ENCODE measurements around the gene TGFBR2.

TGFBR2 gene

GRCh38 chr3:30723211-30723610 lies 116.8 kb downstream of the TGFBR2 start:
- no peak for DNase-seq

- no peak for DNase-seq
Observed at GRCh38 chr3:30724863-30725262, 118.5 kb downstream of the TGFBR2 start.

GRCh38 chr3:30728143-30728542 lies 121.7 kb downstream of the TGFBR2 start:
- DNase-seq, result no peak

GRCh38 chr3:30729512-30729911 lies 123.1 kb downstream of the TGFBR2 start:
- no peak for DNase-seq

GRCh38 chr3:30729936-30730335 lies 123.5 kb downstream of the TGFBR2 start:
- no peak for DNase-seq

GRCh38 chr3:30730967-30731366 lies 124.6 kb downstream of the TGFBR2 start:
- no peak for DNase-seq

- DNase-seq, result no peak
Observed at GRCh38 chr3:30733209-30733608, 126.8 kb downstream of the TGFBR2 start.

- DNase-seq, result no peak
Observed at GRCh38 chr3:30733696-30734095, 127.3 kb downstream of the TGFBR2 start.

GRCh38 chr3:30737743-30738499 lies 131.5 kb downstream of the TGFBR2 start:
- no peak for DNase-seq

GRCh38 chr3:30738605-30739004 lies 132.2 kb downstream of the TGFBR2 start:
- no peak for DNase-seq

GRCh38 chr3:30741889-30742288 lies 135.5 kb downstream of the TGFBR2 start:
- DNase-seq, result no peak

GRCh38 chr3:30742796-30743619 lies 136.6 kb downstream of the TGFBR2 start:
- no peak for DNase-seq
